ENCODE measurements around the gene GRM5.

GRM5 gene

GRCh38 chr11:88620568-88621130, 445.1 kb downstream of the GRM5 start:
- no peak for TF ChIP-seq CTCF (IDR thresholded peaks at IDR 0.05; ENCODE audit: insufficient read depth, low read length, missing control alignments)
- no peak for DNase-seq (ENCODE audit: low read depth, low spot score)
- H3K4me3 ChIP-seq (ENCODE audit: low read depth, low read length) = no peak overlapping the region
- ChIA-PET CTCF (no interaction called here), POLR2A (no interaction called here)

GRCh38 chr11:88619656-88620385, 446.0 kb downstream of the GRM5 start:
- POLR2A ChIA-PET = no interaction called here
- CTCF ChIA-PET = no interaction called here
- no peak for DNase-seq (ENCODE audit: low read depth, low spot score)
- H3K4me3 ChIP-seq (ENCODE audit: low read depth, low read length) = no peak overlapping the region
- TF ChIP-seq CTCF (IDR thresholded peaks at IDR 0.05; ENCODE audit: insufficient read depth, low read length, missing control alignments) = no peak

- ChIA-PET POLR2A (no interaction called here), CTCF (no interaction called here)
- no peak for TF ChIP-seq CTCF (IDR thresholded peaks at IDR 0.05; ENCODE audit: insufficient read depth, low read length, missing control alignments)
- no peak overlapping the region for H3K4me3 ChIP-seq (ENCODE audit: low read depth, low read length)
- no peak for DNase-seq (ENCODE audit: low read depth, low spot score)
These were observed 446.7 kb downstream of the GRM5 start for GRCh38 chr11:88619071-88619425.

- CTCF ChIA-PET = no interaction called here
- POLR2A ChIA-PET = no interaction called here
These were observed 447.3 kb downstream of the GRM5 start for GRCh38 chr11:88618327-88619070.

GRCh38 chr11:88617226-88617625, 448.6 kb downstream of the GRM5 start:
- DNase-seq (ENCODE audit: low read depth, low spot score) = no peak
- TF ChIP-seq CTCF (IDR thresholded peaks at IDR 0.05; ENCODE audit: insufficient read depth, low read length, missing control alignments) = no peak
- POLR2A ChIA-PET = no interaction called here
- H3K4me3 ChIP-seq (ENCODE audit: low read depth, low read length) = no peak overlapping the region
- CTCF ChIA-PET = no interaction called here

More at GRCh38 chr11:88618327-88619070, 447.3 kb downstream of the GRM5 start:
- no peak for DNase-seq (ENCODE audit: low read depth, low spot score)
- no peak for TF ChIP-seq CTCF (IDR thresholded peaks at IDR 0.05; ENCODE audit: insufficient read depth, low read length, missing control alignments)
- no peak overlapping the region for H3K4me3 ChIP-seq (ENCODE audit: low read depth, low read length)

- CTCF ChIA-PET = no interaction called here
These were observed 461.5 kb downstream of the GRM5 start for GRCh38 chr11:88604260-88604659.

More at GRCh38 chr11:88604260-88604659, 461.5 kb downstream of the GRM5 start:
- POLR2A ChIA-PET = no interaction called here
- H3K4me3 ChIP-seq (ENCODE audit: low read depth, low read length) = no peak overlapping the region
- peak; percentile 23 for DNase-seq (ENCODE audit: low read depth, low spot score)
- TF ChIP-seq CTCF (IDR thresholded peaks at IDR 0.05; ENCODE audit: insufficient read depth, low read length, missing control alignments) = no peak

All from AG04449 (cell line).